ENCODE measurements around the gene AHSA1.

The AHSA1 gene

DNA sequence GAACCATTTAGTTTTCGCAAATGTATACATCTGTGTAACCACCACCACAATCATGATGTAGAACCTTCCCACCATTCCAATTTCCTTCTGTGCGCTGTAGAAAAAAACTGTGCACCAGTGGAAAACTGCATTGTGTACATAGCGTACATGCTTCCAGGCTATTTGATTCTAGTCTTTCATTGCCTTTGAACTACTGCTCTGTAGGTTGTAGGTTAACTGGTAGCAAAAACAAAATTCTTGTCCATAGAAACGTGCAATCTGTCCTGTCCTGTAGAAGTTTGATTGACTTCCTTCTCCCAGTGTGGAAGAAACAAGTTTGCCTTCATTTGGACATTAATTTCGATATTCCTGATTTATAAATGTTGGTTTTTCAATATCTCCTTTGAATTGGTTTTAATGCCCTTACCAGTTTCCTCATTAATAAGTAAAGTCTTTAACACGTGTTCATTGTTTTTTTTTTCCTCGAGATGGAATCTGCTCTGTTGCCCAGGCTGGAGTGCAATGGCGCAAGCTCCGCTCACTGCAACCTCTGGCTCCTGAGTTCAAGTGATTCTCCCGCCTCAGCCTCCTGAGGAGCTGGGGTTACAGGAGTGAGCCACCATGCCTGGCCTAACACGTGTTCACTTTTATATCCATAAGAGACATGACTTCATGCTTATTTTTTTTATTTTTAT lies 44.4 kb downstream of the AHSA1 start:
- no peak for TF ChIP-seq CTCF (IDR thresholded peaks at IDR 0.05; ENCODE audit: extremely low read depth, missing control alignments)
- DNase-seq (ENCODE audit: low spot score) = no peak

GRCh38 chr14:77503138-77503537 lies 45.2 kb downstream of the AHSA1 start:
- DNase-seq (ENCODE audit: low spot score) = no peak
- no peak for TF ChIP-seq CTCF (IDR thresholded peaks at IDR 0.05; ENCODE audit: extremely low read depth, missing control alignments)

- TF ChIP-seq CTCF (IDR thresholded peaks at IDR 0.05; ENCODE audit: extremely low read depth, missing control alignments) = no peak
- no peak for DNase-seq (ENCODE audit: low spot score)
These were observed 47.1 kb downstream of the AHSA1 start for GRCh38 chr14:77505031-77505430.

DNA sequence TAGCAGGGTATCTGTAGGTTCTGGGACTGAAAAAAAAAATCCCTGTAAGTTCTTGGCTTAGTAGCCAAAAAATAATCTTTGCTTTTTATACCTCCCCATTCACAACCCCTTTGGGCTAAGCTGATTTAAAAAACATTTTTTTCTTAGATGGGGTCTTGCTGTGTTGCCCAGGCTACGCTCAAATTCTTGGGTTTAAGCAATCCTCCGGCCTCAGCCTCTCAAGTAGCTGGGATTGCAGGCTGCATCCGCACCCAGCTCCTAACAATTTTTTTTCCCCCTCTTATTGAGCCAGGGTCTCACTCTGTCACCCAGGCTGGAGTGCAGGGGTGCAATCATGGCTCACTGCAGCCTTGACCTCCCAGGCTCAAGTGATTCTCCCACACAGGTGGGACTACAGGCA lies 49.9 kb downstream of the AHSA1 start:
- DNase-seq (ENCODE audit: low spot score) = no peak
- TF ChIP-seq CTCF (IDR thresholded peaks at IDR 0.05; ENCODE audit: extremely low read depth, missing control alignments) = no peak

GRCh38 chr14:77508249-77508648 lies 50.4 kb downstream of the AHSA1 start:
- no peak for TF ChIP-seq CTCF (IDR thresholded peaks at IDR 0.05; ENCODE audit: extremely low read depth, missing control alignments)
- DNase-seq (ENCODE audit: low spot score) = no peak

DNA sequence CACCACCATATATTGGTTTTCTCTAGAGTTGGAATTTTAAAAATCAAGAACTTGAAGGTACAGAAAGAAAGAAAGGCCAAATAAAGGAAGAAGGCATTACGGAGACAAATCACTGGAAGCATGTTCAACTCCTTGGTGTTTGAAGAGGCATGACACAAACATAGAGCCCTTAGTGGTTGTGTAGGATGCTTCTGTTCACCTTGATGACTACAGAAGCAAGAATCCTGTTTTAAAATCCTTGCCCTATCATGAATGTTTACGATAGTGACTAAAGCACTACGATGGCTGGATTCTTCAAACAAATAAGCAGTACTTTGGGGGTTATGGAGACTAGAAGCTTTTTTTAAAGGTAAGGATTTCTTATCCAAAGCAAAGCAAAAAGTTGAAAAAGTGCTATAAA lies 51.0 kb downstream of the AHSA1 start:
- no peak for DNase-seq (ENCODE audit: low spot score)
- no peak for TF ChIP-seq CTCF (IDR thresholded peaks at IDR 0.05; ENCODE audit: extremely low read depth, missing control alignments)

- DNase-seq (ENCODE audit: low spot score) = no peak
- TF ChIP-seq CTCF (IDR thresholded peaks at IDR 0.05; ENCODE audit: extremely low read depth, missing control alignments) = no peak
These were observed 51.5 kb downstream of the AHSA1 start for GRCh38 chr14:77509366-77509765.

All from GM20000 (cell line).